IMR-90 (cell line): ENCODE measurements around the gene ASMTL. TPM values are rescaled to one million over a fixed set of nuclear protein-coding genes. Genes with fewer than 3 reads are reported as not detected.

Experiments
- ATAC-seq: fragments of 200-7000 bp; cut with Tn5 transposase; 2 replicates; pipeline ENCODE4 v1.9.1; 2020; ENCODE audit warnings: low read depth, mild to moderate bottlenecking, moderate library complexity
- BruUV-seq: library from RNA; stranded (reverse); fragments of 400-500 nt; replicated peaks from 2 replicates; lab custom pipeline; 2021; lab: Mats Ljungman, UMichigan
- CTCF ChIA-PET: fragments of 300-600 bp; formaldehyde crosslinking; extraction: SDS; loops from one replicate; lab custom pipeline; 2021; ENCODE audit warnings: antibody characterized with exemption; lab: Yijun Ruan, JAX
- POLR2A ChIA-PET: fragments of 300-600 bp; sonication (Branson Sonifier 250); formaldehyde crosslinking; loops from one replicate; lab custom pipeline; 2022; ENCODE audit warnings: antibody characterized with exemption; ENCODE audit not compliant: unreplicated experiment; lab: Charles Lee
- DNase-seq: peaks from one replicate; pipeline ENCODE4 v3.0.0; 2013
- H2AFZ ChIP-seq: replicated peaks from 2 replicates; pipeline ENCODE3; 2013; ENCODE audit warnings: low read length, mild to moderate bottlenecking; ENCODE audit not compliant: poor library complexity
- H2AK5ac ChIP-seq: 2 replicates; pipeline ENCODE4 v1.6.1; 2013; ENCODE audit warnings: low read depth, low read length, inconsistent platforms
- H2AK9ac ChIP-seq: replicated peaks from 2 replicates; pipeline ENCODE3; 2013; ENCODE audit warnings: mild to moderate bottlenecking, low read depth, low read length, moderate library complexity; ENCODE audit not compliant: poor library complexity
- H2BK120ac ChIP-seq: 2 replicates; pipeline ENCODE4 v1.6.1; 2013; ENCODE audit warnings: low read depth, low read length, inconsistent platforms
- H2BK15ac ChIP-seq: 3 replicates; pipeline ENCODE4 v1.6.1; 2013; ENCODE audit warnings: low read depth, low read length, inconsistent platforms
- H2BK20ac ChIP-seq: 2 replicates; pipeline ENCODE4 v1.6.1; 2013; ENCODE audit warnings: low read depth, mild to moderate bottlenecking, inconsistent platforms, low read length, moderate library complexity
- H2BK5ac ChIP-seq: 2 replicates; pipeline ENCODE4 v1.6.1; 2013; ENCODE audit warnings: mild to moderate bottlenecking, low read depth, low read length, inconsistent platforms; ENCODE audit not compliant: poor library complexity, severe bottlenecking
- H3K14ac ChIP-seq: replicated peaks from 2 replicates; pipeline ENCODE4 v1.6.1; 2013; ENCODE audit warnings: low read depth, low read length, inconsistent platforms
- H3K18ac ChIP-seq: 2 replicates; pipeline ENCODE4 v1.6.1; 2013; ENCODE audit warnings: low read depth, low read length, control low read depth
- H3K23ac ChIP-seq: 2 replicates; pipeline ENCODE4 v1.6.1; 2013; ENCODE audit warnings: low read depth, low read length, inconsistent platforms
- H3K27ac ChIP-seq: 2 replicates; pipeline ENCODE4 v1.5.1; 2013; ENCODE audit warnings: mild to moderate bottlenecking, control low read depth, low read length; ENCODE audit not compliant: insufficient read depth
- H3K27me3 ChIP-seq: 2 replicates; pipeline ENCODE4 v1.6.1; 2013; ENCODE audit warnings: low read length; ENCODE audit not compliant: control insufficient read depth, insufficient read depth
- H3K36me3 ChIP-seq: 2 replicates; pipeline ENCODE4 v1.6.1; 2013; ENCODE audit warnings: low read length, mixed read lengths; ENCODE audit not compliant: control insufficient read depth, insufficient read depth
- H3K4ac ChIP-seq: 2 replicates; pipeline ENCODE4 v1.6.1; 2013; ENCODE audit warnings: low read depth, low read length, inconsistent platforms
- H3K4me1 ChIP-seq: 2 replicates; pipeline ENCODE4 v1.6.1; 2013; ENCODE audit warnings: low read length, mixed read lengths; ENCODE audit not compliant: control insufficient read depth, insufficient read depth
- H3K4me2 ChIP-seq: 2 replicates; pipeline ENCODE4 v1.6.1; 2013; ENCODE audit warnings: low read depth, mild to moderate bottlenecking, control low read depth, low read length, moderate library complexity
- H3K4me3 ChIP-seq: 2 replicates; pipeline ENCODE4 v1.5.1; 2013; ENCODE audit warnings: low read depth, mild to moderate bottlenecking, control low read depth, low read length, moderate library complexity; ENCODE audit not compliant: insufficient read depth
- H3K56ac ChIP-seq: 2 replicates; pipeline ENCODE4 v1.6.1; 2013; ENCODE audit warnings: low read length, inconsistent platforms; ENCODE audit not compliant: insufficient read depth; ENCODE audit errors: extremely low read depth
- H3K79me1 ChIP-seq, 2 experiments: 2 replicates each; pipeline ENCODE4 v1.6.1; 2013; ENCODE audit warnings: low read length in 2 of 2, inconsistent platforms in 1 of 2, low read depth in 1 of 2
- H3K9ac ChIP-seq: 2 replicates; pipeline ENCODE4 v1.6.1; 2013; ENCODE audit warnings: low read depth, low read length, control low read depth
- H3K9me1 ChIP-seq: 2 replicates; pipeline ENCODE4 v1.6.1; 2013; ENCODE audit warnings: low read length, inconsistent platforms; ENCODE audit not compliant: insufficient read depth
- H3K9me3 ChIP-seq: 2 replicates; pipeline ENCODE4 v1.6.1; 2013; ENCODE audit warnings: low read length; ENCODE audit not compliant: control insufficient read depth, insufficient read depth
- H4K20me1 ChIP-seq: 2 replicates; pipeline ENCODE4 v1.6.1; 2013; ENCODE audit warnings: low read length, inconsistent platforms; ENCODE audit not compliant: insufficient read depth
- H4K5ac ChIP-seq: 2 replicates; pipeline ENCODE4 v1.6.1; 2013; ENCODE audit warnings: mild to moderate bottlenecking, low read depth, low read length, control low read depth
- H4K8ac ChIP-seq, 2 experiments: 2 replicates each; pipeline ENCODE4 v1.6.1; 2013; ENCODE audit warnings: low read depth in 2 of 2, low read length in 2 of 2, control low read depth in 1 of 2, inconsistent platforms in 1 of 2
- H4K91ac ChIP-seq: 2 replicates; pipeline ENCODE4 v1.6.1; 2013; ENCODE audit warnings: low read depth, low read length, inconsistent platforms; ENCODE audit not compliant: insufficient read depth
- BHLHE40 ChIP-seq: fragments of 150-350 bp; IDR thresholded peaks from 2 replicates; pipeline ENCODE4 v1.6.1; 2016; ENCODE audit warnings: mild to moderate bottlenecking, low read depth, low read length
- CEBPB ChIP-seq: IDR thresholded peaks from 2 replicates; pipeline ENCODE4 v1.6.1; 2012; ENCODE audit warnings: low read depth, low read length, improper control_type of control experiment
- CTCF ChIP-seq: conservative IDR thresholded peaks from 2 replicates; pipeline ENCODE4 v1.5.1; 2012; ENCODE audit warnings: mild to moderate bottlenecking, low read depth, low read length, improper control_type of control experiment
- FOS ChIP-seq: fragments of 150-350 bp; IDR thresholded peaks from 2 replicates; pipeline ENCODE4 v1.6.1; 2016; ENCODE audit warnings: low read depth, low read length
- MAFK ChIP-seq: IDR thresholded peaks from 2 replicates; pipeline ENCODE4 v1.6.1; 2012; ENCODE audit warnings: low read depth, low read length, improper control_type of control experiment
- MAZ ChIP-seq: IDR thresholded peaks from 2 replicates; pipeline ENCODE4 v1.6.1; 2012; ENCODE audit warnings: low read depth, mild to moderate bottlenecking, low read length, improper control_type of control experiment, moderate library complexity, borderline replicate concordance
- MXI1 ChIP-seq: IDR thresholded peaks from 2 replicates; pipeline ENCODE4 v1.6.1; 2012; ENCODE audit warnings: low read depth, mild to moderate bottlenecking, low read length, moderate library complexity, borderline replicate concordance
- RAD21 ChIP-seq: IDR thresholded peaks from 2 replicates; pipeline ENCODE4 v1.6.1; 2012; ENCODE audit warnings: low read length, improper control_type of control experiment
- RCOR1 ChIP-seq: IDR thresholded peaks from 2 replicates; pipeline ENCODE4 v1.6.1; 2012; ENCODE audit warnings: mild to moderate bottlenecking, low read length, improper control_type of control experiment; ENCODE audit not compliant: insufficient replicate concordance
- RFX5 ChIP-seq: IDR thresholded peaks from 2 replicates; pipeline ENCODE4 v1.8.0; 2012; ENCODE audit warnings: low read depth, mild to moderate bottlenecking, low read length, moderate library complexity
- SMC3 ChIP-seq: fragments of 150-350 bp; IDR thresholded peaks from 2 replicates; pipeline ENCODE4 v1.6.1; 2016; ENCODE audit warnings: low read depth, mild to moderate bottlenecking, antibody characterized with exemption, low read length, moderate library complexity
- WGBS, 2 experiments: methylation state at CpG; one replicate each; pipeline versions ENCODE4 v1.1.5 to v1.1.7; 2013; ENCODE audit warnings: missing lambda C conversion rate in 2 of 2; ENCODE audit not compliant: insufficient read length in 1 of 2; ENCODE audit errors: extremely low coverage in 2 of 2; 5-methylcytosine and 5-hydroxymethylcytosine counted together
- dilution Hi-C: fragments of 300-500 bp; cut with HindIII; formaldehyde crosslinking; loops from one replicate; pipeline ENCODE4 v1.14.3; 2018; ENCODE audit warnings: low sequenced_read_pairs; ENCODE audit not compliant: unreplicated experiment
- in situ Hi-C: fragments of 300-500 bp; cut with MboI; formaldehyde crosslinking; loops from 3 replicates; pipeline ENCODE4 v1.14.3; 2019; ENCODE audit warnings: low sequenced_read_pairs, inconsistent platforms, mixed read lengths
- intact Hi-C: fragments of 100-400 bp; cut with micrococcal nuclease; formaldehyde crosslinking; loops from 2 replicates; pipeline ENCODE4 v1.10.0; 2022
- polyA plus RNA-seq, 3 experiments: library from polyadenylated mRNA; depleted of rRNA; stranded (reverse); fragments of >200 nt; gene quantifications; 2 replicates each; pipeline ENCODE4 v1.2.3, GENCODE V29; 2012; ENCODE audit warnings: low replicate concordance in 1 of 3
- total RNA-seq: library from RNA; depleted of rRNA; stranded (reverse); fragments of >200 nt; gene quantifications from 2 replicates; pipeline ENCODE4 v1.2.3, GENCODE V29; 2012

ASMTL gene
- total and polyA plus RNA-seq, 2 of the 4 experiments (the other 2 are of a cell fraction): 13.4 to 33.4 TPM

GRCh38 chrX:1433646-1434357 is 18.9 kb downstream of the ASMTL start:
- Histone ChIP-seq H3K27ac (no peak overlapping the region), H2AFZ (no peak overlapping the region), H3K18ac (no peak overlapping the region), H2BK5ac (no peak overlapping the region), H4K8ac (no peak overlapping the region), H4K91ac (no peak overlapping the region), H3K9ac (no peak overlapping the region), H3K56ac (no peak overlapping the region), H4K5ac (no peak overlapping the region), H3K36me3 (peaks cover 30% of the 10 kb centered on the region), H3K23ac (no peak overlapping the region), H3K4me2 (no peak overlapping the region), H2BK120ac (no peak overlapping the region), H3K79me1 (no peaks in the 10 kb centered on the region), H3K4me1 (no peaks in the 10 kb centered on the region), H3K14ac (no peak overlapping the region), H3K4me3 (no peak overlapping the region), H2BK20ac (no peak overlapping the region), H3K4ac (no peak overlapping the region), H2AK5ac (no peak overlapping the region), H3K9me3 (no peaks in the 10 kb centered on the region), H2BK15ac (no peak overlapping the region), H3K9me1 (no peaks in the 10 kb centered on the region; the same call in 1 of the 2 replicates), H4K20me1 (no peaks in the 10 kb centered on the region; the same call in 1 of the 2 replicates), H3K27me3 (no peaks in the 10 kb centered on the region), H2AK9ac (no peak overlapping the region)
- ChIA-PET POLR2A (no interaction called here), CTCF (no interaction called here)
- BruUV-seq: no TSS peak
- WGBS, 2 experiments: 100% methylated on average over 5 of the region's 19 CpGs; no CpG with 5 or more reads in 1 of the 2 experiments
- dilution Hi-C loops: no loop called here
- TF ChIP-seq MAZ (no peak), RFX5 (no peak), CTCF (no peak), SMC3 (no peak), MXI1 (no peak), RAD21 (no peak), RCOR1 (no peak), FOS (no peak), CEBPB (no peak), MAFK (no peak), BHLHE40 (no peak)
- in situ Hi-C loops: no loop called here
- no peak for ATAC-seq
- no peak for DNase-seq
- intact Hi-C loops: no loop called here
